ENCODE results near the gene EARS2.

- TF ChIP-seq CTCF (IDR thresholded peaks at IDR 0.05) (no peak), POLR2A (IDR thresholded peaks at IDR 0.05) (no peak)
Observed at GRCh38 chr16:23573817-23574216, 16.7 kb upstream of the EARS2 start.
